PFSK-1 (cell line): Measurements from ENCODE around the gene KDM2A.

Experiments
- FOXP2 ChIP-seq: optimal IDR thresholded peaks from 2 replicates; pipeline ENCODE3; 2011; ENCODE audit warnings: borderline replicate concordance, control low read depth, inconsistent platforms; ENCODE audit not compliant: insufficient read depth; ENCODE audit errors: extremely low read length, extremely low read depth
- POLR2AphosphoS5 ChIP-seq: IDR thresholded peaks from 2 replicates; pipeline ENCODE4 v1.6.1; 2012; ENCODE audit warnings: low read depth, mild to moderate bottlenecking, control low read depth, low read length, moderate library complexity
- REST ChIP-seq, 2 experiments: IDR thresholded peaks; 2 replicates each; pipeline versions ENCODE4 v1.6.1 to v1.8.0; 2011 to 2012; ENCODE audit warnings: low read depth in 2 of 2, low read length in 2 of 2, control low read depth in 1 of 2, inconsistent platforms in 1 of 2, mild to moderate bottlenecking in 1 of 2, moderate library complexity in 1 of 2; ENCODE audit not compliant: insufficient read depth in 1 of 2
- SIN3A ChIP-seq: IDR thresholded peaks from 2 replicates; pipeline ENCODE4 v1.6.1; 2012; ENCODE audit warnings: mild to moderate bottlenecking, low read length, moderate library complexity, borderline replicate concordance; ENCODE audit not compliant: insufficient read depth
- TAF1 ChIP-seq: IDR thresholded peaks from 2 replicates; pipeline ENCODE4 v1.6.1; 2012; ENCODE audit warnings: low read length, control low read depth, borderline replicate concordance; ENCODE audit not compliant: insufficient read depth

The KDM2A gene

GRCh38 chr11:67289651-67290479 lies 170.8 kb downstream of the KDM2A start:
- no peak for TF ChIP-seq POLR2AphosphoS5
- no peak for TF ChIP-seq SIN3A
- TF ChIP-seq TAF1, result no peak
- TF ChIP-seq FOXP2, result no peak
- TF ChIP-seq REST (IDR thresholded peaks at IDR 0.05; ENCODE audit: insufficient read depth in 1 of 2, low read depth in 2 of 2, low read length in 2 of 2), result no peak

- no peak for TF ChIP-seq REST (IDR thresholded peaks at IDR 0.05; ENCODE audit: insufficient read depth in 1 of 2, low read depth in 2 of 2, low read length in 2 of 2)
- no peak for TF ChIP-seq FOXP2
- no peak for TF ChIP-seq TAF1
- TF ChIP-seq POLR2AphosphoS5, result no peak
- no peak for TF ChIP-seq SIN3A
These were observed 171.7 kb downstream of the KDM2A start for GRCh38 chr11:67290801-67291200.

- no peak for TF ChIP-seq FOXP2
- no peak for TF ChIP-seq POLR2AphosphoS5
- no peak for TF ChIP-seq TAF1
- no peak for TF ChIP-seq SIN3A
- TF ChIP-seq REST (IDR thresholded peaks at IDR 0.05; ENCODE audit: insufficient read depth in 1 of 2, low read depth in 2 of 2, low read length in 2 of 2), result no peak
These were observed 172.7 kb downstream of the KDM2A start for GRCh38 chr11:67291481-67292381.

DNA sequence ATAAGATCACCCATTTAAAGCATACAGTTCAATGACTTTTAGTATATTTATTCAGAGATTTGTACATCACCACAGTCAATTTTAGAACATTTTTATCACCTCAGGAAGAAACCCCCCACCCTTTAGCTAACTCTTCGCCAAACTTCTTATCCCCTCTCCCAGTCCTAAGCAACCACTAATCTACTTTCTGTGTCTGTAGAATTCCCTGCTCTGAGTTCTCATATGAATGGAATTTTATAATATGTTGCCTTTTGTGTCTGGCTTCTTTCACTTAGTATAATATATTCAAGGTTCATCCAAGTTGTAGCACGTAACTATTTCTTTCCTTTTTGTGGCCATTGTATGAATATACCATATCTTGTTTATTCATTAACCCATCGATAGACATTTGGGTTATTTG lies 173.6 kb downstream of the KDM2A start:
- TF ChIP-seq FOXP2 (no peak), TAF1 (no peak), REST (IDR thresholded peaks at IDR 0.05; ENCODE audit: insufficient read depth in 1 of 2, low read depth in 2 of 2, low read length in 2 of 2) (no peak), SIN3A (no peak), POLR2AphosphoS5 (no peak)
